ENCODE data around the gene SMPX.

The SMPX gene

DNA sequence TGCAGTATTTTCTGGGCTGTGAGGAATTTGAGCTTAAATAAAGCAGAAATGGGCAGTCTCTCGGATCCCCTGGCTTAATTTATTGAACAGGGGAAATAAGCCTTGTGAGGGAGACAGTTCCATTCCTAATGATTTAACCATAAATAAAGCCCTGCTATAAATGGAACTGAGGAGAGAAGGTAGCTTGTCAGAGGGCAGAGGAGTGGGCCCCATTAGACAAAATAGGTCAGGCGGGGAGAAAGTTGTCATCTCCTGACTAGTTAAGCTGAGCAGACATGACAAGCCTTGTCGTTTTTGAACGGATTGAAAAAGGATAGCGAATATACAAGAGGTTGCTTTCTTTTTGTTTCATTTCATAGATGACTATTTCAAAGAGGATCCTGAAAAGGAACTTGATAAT, 39.3 kb downstream of the SMPX start:
- Histone ChIP-seq H3K9me3 (ENCODE audit: control insufficient read depth, low read length) (no peaks in the 10 kb centered on the region), H3K27ac (ENCODE audit: insufficient read depth, low read depth, low read length, poor library complexity, severe bottlenecking) (no peak overlapping the region), H3K4me1 (ENCODE audit: control insufficient read depth, insufficient read depth, low read length) (no peaks in the 10 kb centered on the region), H3K36me3 (ENCODE audit: control insufficient read depth, insufficient read depth, low read length) (no peaks in the 10 kb centered on the region), H3K4me3 (ENCODE audit: insufficient read depth, low read depth, low read length) (no peak overlapping the region), H3K27me3 (ENCODE audit: control insufficient read depth, insufficient read depth, low read length, poor library complexity, severe bottlenecking) (no peaks in the 10 kb centered on the region)
- 83 to 87% methylated on average over 3 to 5 of the region's 5 CpGs for WGBS, 2 experiments

DNA sequence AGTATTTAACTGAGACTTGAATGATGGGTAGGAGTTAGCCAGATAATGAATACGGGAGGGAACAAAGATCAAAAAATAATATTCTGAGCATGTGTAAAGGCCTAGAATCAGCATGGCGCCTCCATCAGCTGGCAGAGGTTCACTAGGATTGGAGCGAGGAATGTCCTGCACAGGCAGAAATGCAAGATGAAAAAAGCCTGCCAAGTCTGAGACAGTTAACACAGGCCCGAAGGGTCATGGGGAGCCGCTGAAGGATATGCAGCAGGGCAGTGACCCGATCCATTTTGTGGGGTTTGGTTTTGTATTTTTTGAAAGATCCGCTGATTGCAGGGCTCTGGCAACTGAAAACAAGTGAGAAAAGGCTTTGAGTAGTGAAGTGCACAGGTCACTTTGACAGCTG, 40.1 kb downstream of the SMPX start:
- H3K36me3 ChIP-seq (ENCODE audit: control insufficient read depth, insufficient read depth, low read length) = no peaks in the 10 kb centered on the region
- H3K27ac ChIP-seq (ENCODE audit: insufficient read depth, low read depth, low read length, poor library complexity, severe bottlenecking) = no peak overlapping the region
- 95 to 98% methylated on average over 7 of the region's 7 CpGs for WGBS, 2 experiments

DNA sequence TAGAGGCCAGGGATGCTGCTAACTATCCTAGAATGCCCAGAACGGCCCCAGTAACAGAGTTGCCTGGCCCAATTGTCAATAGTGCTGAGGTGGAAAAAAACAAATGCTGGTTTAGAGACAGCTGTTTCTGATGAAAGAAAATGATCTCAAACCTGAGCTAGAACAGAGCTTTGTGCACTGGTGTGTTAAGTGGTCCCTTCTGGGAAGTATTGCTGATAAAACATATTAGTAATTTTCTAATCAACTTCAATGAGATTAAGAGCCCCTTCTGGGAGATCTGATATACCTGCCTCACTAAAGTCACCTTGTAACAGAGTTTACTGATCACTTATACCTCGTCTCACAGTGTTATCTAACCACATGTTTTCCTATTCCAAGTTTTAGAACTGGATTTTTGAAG, 42.1 kb downstream of the SMPX start:
- Histone ChIP-seq H3K9me3 (ENCODE audit: control insufficient read depth, low read length) (no peaks in the 10 kb centered on the region), H3K36me3 (ENCODE audit: control insufficient read depth, insufficient read depth, low read length) (no peaks in the 10 kb centered on the region), H3K4me3 (ENCODE audit: insufficient read depth, low read depth, low read length) (no peak overlapping the region), H3K27me3 (ENCODE audit: control insufficient read depth, insufficient read depth, low read length, poor library complexity, severe bottlenecking) (no peaks in the 10 kb centered on the region), H3K4me1 (ENCODE audit: control insufficient read depth, insufficient read depth, low read length) (no peaks in the 10 kb centered on the region), H3K27ac (ENCODE audit: insufficient read depth, low read depth, low read length, poor library complexity, severe bottlenecking) (no peak overlapping the region)
- 90 to 94% methylated on average over 2 of the region's 2 CpGs for WGBS, 2 experiments

More for the DNA sequence above, 40.1 kb downstream of the SMPX start:
- H3K9me3 ChIP-seq (ENCODE audit: control insufficient read depth, low read length) = no peaks in the 10 kb centered on the region
- H3K27me3 ChIP-seq (ENCODE audit: control insufficient read depth, insufficient read depth, low read length, poor library complexity, severe bottlenecking) = no peaks in the 10 kb centered on the region
- H3K4me3 ChIP-seq (ENCODE audit: insufficient read depth, low read depth, low read length) = no peak overlapping the region
- no peaks in the 10 kb centered on the region for H3K4me1 ChIP-seq (ENCODE audit: control insufficient read depth, insufficient read depth, low read length)

- 73 to 100% methylated on average over 1 to 2 of the region's 2 CpGs for WGBS, 2 experiments
Measured at GRCh38 chrX:21715337-21715736, 42.6 kb downstream of the SMPX start.

DNA sequence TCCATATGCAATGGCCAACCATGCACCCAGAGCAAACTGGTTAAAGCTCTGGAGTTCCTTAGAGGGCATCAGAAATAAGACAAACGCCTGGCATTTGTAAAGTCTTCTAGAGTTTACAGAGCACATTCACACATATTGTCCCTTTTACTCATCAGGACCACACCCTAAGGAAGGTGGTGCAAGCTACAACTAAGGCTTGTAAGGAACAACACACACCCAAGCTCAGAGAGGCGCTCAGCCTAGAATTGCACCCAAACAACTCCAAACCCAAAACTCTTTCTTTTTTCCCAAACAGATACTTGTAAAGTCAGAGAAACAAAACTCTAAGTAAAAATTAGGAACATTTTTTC, 46.1 kb downstream of the SMPX start:
- H3K4me3 ChIP-seq (ENCODE audit: insufficient read depth, low read depth, low read length) = no peak overlapping the region
- H3K36me3 ChIP-seq (ENCODE audit: control insufficient read depth, insufficient read depth, low read length) = no peaks in the 10 kb centered on the region
- H3K4me1 ChIP-seq (ENCODE audit: control insufficient read depth, insufficient read depth, low read length) = no peaks in the 10 kb centered on the region
- H3K9me3 ChIP-seq (ENCODE audit: control insufficient read depth, low read length) = no peaks in the 10 kb centered on the region
- no peak overlapping the region for H3K27ac ChIP-seq (ENCODE audit: insufficient read depth, low read depth, low read length, poor library complexity, severe bottlenecking)
- H3K27me3 ChIP-seq (ENCODE audit: control insufficient read depth, insufficient read depth, low read length, poor library complexity, severe bottlenecking) = no peaks in the 10 kb centered on the region
- 92 to 93% methylated on average over 2 of the region's 2 CpGs for WGBS, 2 experiments

More at GRCh38 chrX:21715337-21715736, 42.6 kb downstream of the SMPX start:
- Histone ChIP-seq H3K4me1 (ENCODE audit: control insufficient read depth, insufficient read depth, low read length) (no peaks in the 10 kb centered on the region), H3K27me3 (ENCODE audit: control insufficient read depth, insufficient read depth, low read length, poor library complexity, severe bottlenecking) (no peaks in the 10 kb centered on the region), H3K36me3 (ENCODE audit: control insufficient read depth, insufficient read depth, low read length) (no peaks in the 10 kb centered on the region), H3K4me3 (ENCODE audit: insufficient read depth, low read depth, low read length) (no peak overlapping the region), H3K27ac (ENCODE audit: insufficient read depth, low read depth, low read length, poor library complexity, severe bottlenecking) (no peak overlapping the region), H3K9me3 (ENCODE audit: control insufficient read depth, low read length) (no peaks in the 10 kb centered on the region)

DNA sequence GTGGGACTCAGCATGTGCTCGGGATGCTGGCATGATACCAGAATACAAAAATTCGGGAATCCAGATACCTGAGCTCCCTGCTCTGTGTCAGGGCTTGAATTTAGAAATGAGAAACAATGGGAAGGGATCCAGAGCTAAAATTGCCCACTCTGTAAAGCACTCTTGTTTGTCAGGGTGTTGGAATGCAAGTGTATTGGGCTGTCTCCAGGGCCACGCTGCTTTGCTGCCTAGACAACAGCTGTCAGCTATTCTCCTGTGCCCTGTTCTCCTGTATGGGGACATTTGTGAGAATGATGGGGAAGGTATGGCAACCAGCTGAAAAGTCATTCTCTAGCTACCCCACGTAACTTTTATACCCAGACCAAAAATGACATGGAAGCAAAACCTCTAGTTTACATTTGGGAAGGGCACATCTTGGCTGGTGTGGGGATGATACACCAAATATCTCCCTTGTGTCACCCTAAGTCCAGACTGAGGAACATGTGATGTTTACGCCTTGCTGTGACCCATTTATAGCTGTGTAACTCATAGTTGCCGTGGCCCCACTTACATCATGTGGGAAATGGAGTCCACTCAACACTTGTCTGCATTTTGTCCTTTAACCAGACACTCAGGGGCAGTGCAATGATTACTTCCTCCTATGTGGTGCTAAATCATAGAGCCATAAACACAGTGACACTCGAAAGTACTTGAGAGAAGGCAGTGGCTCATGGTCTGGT, 46.6 kb downstream of the SMPX start:
- no peaks in the 10 kb centered on the region for H3K4me1 ChIP-seq (ENCODE audit: control insufficient read depth, insufficient read depth, low read length)
- no peaks in the 10 kb centered on the region for H3K27me3 ChIP-seq (ENCODE audit: control insufficient read depth, insufficient read depth, low read length, poor library complexity, severe bottlenecking)
- H3K9me3 ChIP-seq (ENCODE audit: control insufficient read depth, low read length) = no peaks in the 10 kb centered on the region
- WGBS, 2 experiments = 90 to 94% methylated on average over 6 to 7 of the region's 7 CpGs
- H3K36me3 ChIP-seq (ENCODE audit: control insufficient read depth, insufficient read depth, low read length) = no peaks in the 10 kb centered on the region
- H3K27ac ChIP-seq (ENCODE audit: insufficient read depth, low read depth, low read length, poor library complexity, severe bottlenecking) = no peak overlapping the region
- no peak overlapping the region for H3K4me3 ChIP-seq (ENCODE audit: insufficient read depth, low read depth, low read length)

DNA sequence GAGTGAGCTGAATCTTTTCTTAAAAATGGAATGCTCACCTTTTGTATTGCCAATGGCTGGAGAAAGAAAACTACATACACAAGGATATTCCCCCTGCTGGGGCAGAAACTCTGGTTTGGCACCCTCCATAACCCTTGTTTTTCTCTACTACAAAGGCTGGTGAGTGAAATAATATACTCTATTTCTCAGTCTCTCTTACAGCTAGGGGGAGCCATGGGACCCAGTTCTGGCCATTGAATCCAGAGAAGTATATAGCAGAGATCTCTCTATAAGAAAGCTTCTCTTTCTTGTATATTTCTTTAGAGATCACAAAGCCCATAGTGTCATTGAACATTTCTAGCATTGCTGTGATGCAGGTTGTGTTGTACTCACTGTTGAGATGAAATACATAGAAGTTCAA, 49.8 kb downstream of the SMPX start:
- Histone ChIP-seq H3K4me1 (ENCODE audit: control insufficient read depth, insufficient read depth, low read length) (no peaks in the 10 kb centered on the region), H3K4me3 (ENCODE audit: insufficient read depth, low read depth, low read length) (no peak overlapping the region), H3K36me3 (ENCODE audit: control insufficient read depth, insufficient read depth, low read length) (no peaks in the 10 kb centered on the region), H3K27ac (ENCODE audit: insufficient read depth, low read depth, low read length, poor library complexity, severe bottlenecking) (no peak overlapping the region), H3K9me3 (ENCODE audit: control insufficient read depth, low read length) (no peaks in the 10 kb centered on the region), H3K27me3 (ENCODE audit: control insufficient read depth, insufficient read depth, low read length, poor library complexity, severe bottlenecking) (no peaks in the 10 kb centered on the region)

DNA sequence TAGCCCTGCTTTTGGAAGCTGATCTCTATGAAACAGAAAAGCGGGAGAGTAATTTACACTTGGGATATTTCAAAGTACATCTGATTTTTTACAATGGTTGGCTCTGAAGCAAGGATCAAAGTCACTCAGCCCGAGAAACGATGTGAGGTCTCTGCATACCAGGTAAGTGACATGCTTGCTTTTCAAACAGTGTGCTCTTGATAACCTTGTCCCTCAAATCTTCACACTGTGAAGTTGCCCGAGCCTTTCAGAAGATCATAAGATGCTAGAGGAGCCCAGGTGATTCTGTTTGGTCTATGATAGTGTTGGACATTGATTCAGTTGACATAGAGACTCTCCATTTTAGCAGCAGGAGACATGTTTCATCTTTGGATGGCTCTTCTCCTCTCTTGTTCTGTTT, 52.7 kb downstream of the SMPX start:
- Histone ChIP-seq H3K4me3 (ENCODE audit: insufficient read depth, low read depth, low read length) (no peak overlapping the region), H3K27me3 (ENCODE audit: control insufficient read depth, insufficient read depth, low read length, poor library complexity, severe bottlenecking) (no peaks in the 10 kb centered on the region), H3K36me3 (ENCODE audit: control insufficient read depth, insufficient read depth, low read length) (no peaks in the 10 kb centered on the region), H3K4me1 (ENCODE audit: control insufficient read depth, insufficient read depth, low read length) (no peaks in the 10 kb centered on the region), H3K9me3 (ENCODE audit: control insufficient read depth, low read length) (no peaks in the 10 kb centered on the region), H3K27ac (ENCODE audit: insufficient read depth, low read depth, low read length, poor library complexity, severe bottlenecking) (no peak overlapping the region)
- 66 to 68% methylated on average over 4 of the region's 4 CpGs for WGBS, 2 experiments

DNA sequence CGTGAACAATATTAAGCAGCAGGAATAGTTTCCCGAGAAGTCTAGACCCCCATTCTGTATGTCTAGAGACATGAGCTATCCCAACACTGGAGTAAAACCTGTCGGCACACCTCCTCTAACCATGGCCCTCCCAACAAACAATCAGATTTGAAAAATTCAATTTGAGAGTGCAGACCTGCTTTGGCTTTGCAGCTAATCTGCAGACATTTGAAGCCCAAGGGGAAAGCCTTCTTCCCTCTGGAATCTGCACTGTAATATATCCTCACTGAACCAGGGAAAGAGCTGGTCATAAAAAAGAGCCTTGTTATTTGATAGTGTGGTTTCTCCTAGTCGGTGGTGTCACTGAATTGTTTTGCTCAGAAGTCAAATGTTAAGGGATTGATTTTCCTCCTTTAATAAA, 55.2 kb downstream of the SMPX start:
- Histone ChIP-seq H3K4me3 (ENCODE audit: insufficient read depth, low read depth, low read length) (no peak overlapping the region), H3K36me3 (ENCODE audit: control insufficient read depth, insufficient read depth, low read length) (no peaks in the 10 kb centered on the region), H3K27me3 (ENCODE audit: control insufficient read depth, insufficient read depth, low read length, poor library complexity, severe bottlenecking) (no peaks in the 10 kb centered on the region), H3K27ac (ENCODE audit: insufficient read depth, low read depth, low read length, poor library complexity, severe bottlenecking) (no peak overlapping the region), H3K9me3 (ENCODE audit: control insufficient read depth, low read length) (no peaks in the 10 kb centered on the region), H3K4me1 (ENCODE audit: control insufficient read depth, insufficient read depth, low read length) (no peaks in the 10 kb centered on the region)
- WGBS, 2 experiments = 91 to 95% methylated on average over 3 to 4 of the region's 4 CpGs

DNA sequence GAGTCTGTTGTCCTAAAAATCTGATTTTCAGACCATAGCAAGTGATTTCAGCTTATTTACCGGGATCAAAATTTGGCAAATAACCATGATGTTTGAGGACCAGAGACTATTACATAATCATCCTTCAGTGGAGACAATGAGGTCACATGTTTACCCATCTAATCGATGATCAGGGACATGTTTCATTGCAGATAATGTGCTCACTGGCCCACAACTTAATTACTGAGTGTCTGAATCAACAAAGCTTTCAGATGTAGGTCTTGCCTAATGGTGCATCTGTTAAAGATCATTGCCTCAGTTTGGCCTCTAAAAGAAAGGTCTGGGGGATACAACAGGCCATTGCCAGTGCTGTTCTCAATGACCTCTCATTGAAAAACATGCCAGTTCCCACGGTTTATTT, 56.9 kb downstream of the SMPX start:
- no peaks in the 10 kb centered on the region for H3K36me3 ChIP-seq (ENCODE audit: control insufficient read depth, insufficient read depth, low read length)
- WGBS, 2 experiments = 93 to 95% methylated on average over 3 of the region's 3 CpGs
- H3K4me1 ChIP-seq (ENCODE audit: control insufficient read depth, insufficient read depth, low read length) = no peaks in the 10 kb centered on the region
- no peaks in the 10 kb centered on the region for H3K27me3 ChIP-seq (ENCODE audit: control insufficient read depth, insufficient read depth, low read length, poor library complexity, severe bottlenecking)
- H3K4me3 ChIP-seq (ENCODE audit: insufficient read depth, low read depth, low read length) = no peak overlapping the region
- no peak overlapping the region for H3K27ac ChIP-seq (ENCODE audit: insufficient read depth, low read depth, low read length, poor library complexity, severe bottlenecking)
- no peaks in the 10 kb centered on the region for H3K9me3 ChIP-seq (ENCODE audit: control insufficient read depth, low read length)

DNA sequence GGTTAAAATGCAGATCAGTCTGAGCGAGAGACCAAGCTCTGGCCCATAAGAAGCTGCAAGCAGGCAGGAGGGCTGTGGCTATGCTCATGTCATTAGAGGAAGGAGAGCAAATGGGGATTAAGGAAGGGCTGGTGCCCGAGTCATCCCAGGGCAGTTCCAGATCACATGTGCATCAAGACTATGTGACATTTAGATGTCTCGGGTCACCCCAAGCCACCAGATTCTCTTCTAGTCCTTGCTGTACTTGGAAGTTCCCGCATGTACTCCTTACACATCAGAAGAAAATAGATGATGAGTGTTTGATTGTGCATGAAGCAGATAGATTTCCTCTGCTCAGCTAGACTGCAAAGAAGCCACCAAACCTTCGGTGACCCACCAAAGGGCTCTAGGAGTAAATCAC, 57.6 kb downstream of the SMPX start:
- Histone ChIP-seq H3K36me3 (ENCODE audit: control insufficient read depth, insufficient read depth, low read length) (no peaks in the 10 kb centered on the region), H3K4me3 (ENCODE audit: insufficient read depth, low read depth, low read length) (no peak overlapping the region), H3K27me3 (ENCODE audit: control insufficient read depth, insufficient read depth, low read length, poor library complexity, severe bottlenecking) (no peaks in the 10 kb centered on the region), H3K9me3 (ENCODE audit: control insufficient read depth, low read length) (no peaks in the 10 kb centered on the region), H3K4me1 (ENCODE audit: control insufficient read depth, insufficient read depth, low read length) (no peaks in the 10 kb centered on the region), H3K27ac (ENCODE audit: insufficient read depth, low read depth, low read length, poor library complexity, severe bottlenecking) (no peak overlapping the region)
- 87 to 97% methylated on average over 4 to 5 of the region's 5 CpGs for WGBS, 2 experiments
